Measurements from ENCODE around the gene F11. TPM values are rescaled to one million over a fixed set of nuclear protein-coding genes. Genes with fewer than 3 reads are reported as not detected.
"Not testable (repeated sequence)": the region's sequence is repeated elsewhere in the genome, so short reads cannot be mapped to it uniquely, and the experiment has no call there.

The F11 gene
- total RNA-seq, 1 donor from 2014 or later: 0.31 TPM

GRCh38 chr4:186318481-186318880, 52.5 kb downstream of the F11 start:
- no peak for TF ChIP-seq CTCF (IDR thresholded peaks at IDR 0.05; ENCODE audit: unreplicated experiment)
- peaks cover 2% of the 10 kb centered on the region for H3K27me3 Mint-ChIP-seq (ENCODE audit: unreplicated experiment)
- no peak overlapping the region for H3K4me3 Mint-ChIP-seq (ENCODE audit: unreplicated experiment)
- H3K9me3 Mint-ChIP-seq (ENCODE audit: unreplicated experiment): no peaks in the 10 kb centered on the region
- no peaks in the 10 kb centered on the region for H3K4me1 Mint-ChIP-seq (ENCODE audit: unreplicated experiment)
- no peak for DNase-seq (ENCODE audit: low spot score)
- no peaks in the 10 kb centered on the region for H3K36me3 Mint-ChIP-seq (ENCODE audit: low read depth, unreplicated experiment)
- H3K27ac Mint-ChIP-seq (ENCODE audit: unreplicated experiment): no peak overlapping the region

- not testable (repeated sequence) for H3K4me3 Mint-ChIP-seq (ENCODE audit: unreplicated experiment)
These were observed 58.7 kb downstream of the F11 start for GRCh38 chr4:186324660-186325059.

GRCh38 chr4:186326391-186326790, 60.4 kb downstream of the F11 start:
- no peak overlapping the region for H3K27ac Mint-ChIP-seq (ENCODE audit: unreplicated experiment)
- no peak overlapping the region for H3K4me3 Mint-ChIP-seq (ENCODE audit: unreplicated experiment)
- peaks cover 4% of the 10 kb centered on the region for H3K36me3 Mint-ChIP-seq (ENCODE audit: low read depth, unreplicated experiment)
- no peaks in the 10 kb centered on the region for H3K4me1 Mint-ChIP-seq (ENCODE audit: unreplicated experiment)
- DNase-seq (ENCODE audit: low spot score): no peak
- no peaks in the 10 kb centered on the region for H3K27me3 Mint-ChIP-seq (ENCODE audit: unreplicated experiment)
- H3K9me3 Mint-ChIP-seq (ENCODE audit: unreplicated experiment): no peaks in the 10 kb centered on the region
- no peak for TF ChIP-seq CTCF (IDR thresholded peaks at IDR 0.05; ENCODE audit: unreplicated experiment)

More at GRCh38 chr4:186324660-186325059, 58.7 kb downstream of the F11 start:
- H3K36me3 Mint-ChIP-seq (ENCODE audit: low read depth, unreplicated experiment); H3K27ac Mint-ChIP-seq (ENCODE audit: unreplicated experiment); H3K27me3 Mint-ChIP-seq (ENCODE audit: unreplicated experiment); H3K4me1 Mint-ChIP-seq (ENCODE audit: unreplicated experiment); H3K9me3 Mint-ChIP-seq (ENCODE audit: unreplicated experiment); DNase-seq (ENCODE audit: low spot score): not testable (repeated sequence)

GRCh38 chr4:186329372-186329771, 63.4 kb downstream of the F11 start:
- no peak for TF ChIP-seq CTCF (IDR thresholded peaks at IDR 0.05; ENCODE audit: unreplicated experiment)
- no peaks in the 10 kb centered on the region for H3K36me3 Mint-ChIP-seq (ENCODE audit: low read depth, unreplicated experiment)
- peaks cover 6% of the 10 kb centered on the region for H3K9me3 Mint-ChIP-seq (ENCODE audit: unreplicated experiment)
- H3K4me3 Mint-ChIP-seq (ENCODE audit: unreplicated experiment): no peak overlapping the region
- H3K27me3 Mint-ChIP-seq (ENCODE audit: unreplicated experiment): no peaks in the 10 kb centered on the region
- no peak overlapping the region for H3K27ac Mint-ChIP-seq (ENCODE audit: unreplicated experiment)
- H3K4me1 Mint-ChIP-seq (ENCODE audit: unreplicated experiment): no peaks in the 10 kb centered on the region
- DNase-seq (ENCODE audit: low spot score): no peak

GRCh38 chr4:186330368-186330767, 64.4 kb downstream of the F11 start:
- H3K36me3 Mint-ChIP-seq (ENCODE audit: low read depth, unreplicated experiment): no peaks in the 10 kb centered on the region
- no peak overlapping the region for H3K4me3 Mint-ChIP-seq (ENCODE audit: unreplicated experiment)
- no peak overlapping the region for H3K27ac Mint-ChIP-seq (ENCODE audit: unreplicated experiment)
- no peak for TF ChIP-seq CTCF (IDR thresholded peaks at IDR 0.05; ENCODE audit: unreplicated experiment)
- no peak for DNase-seq (ENCODE audit: low spot score)
- no peaks in the 10 kb centered on the region for H3K27me3 Mint-ChIP-seq (ENCODE audit: unreplicated experiment)
- no peaks in the 10 kb centered on the region for H3K4me1 Mint-ChIP-seq (ENCODE audit: unreplicated experiment)
- H3K9me3 Mint-ChIP-seq (ENCODE audit: unreplicated experiment): peaks cover 6% of the 10 kb centered on the region

GRCh38 chr4:186335793-186336192, 69.8 kb downstream of the F11 start:
- DNase-seq (ENCODE audit: low spot score): no peak
- peaks cover 8% of the 10 kb centered on the region for H3K4me1 Mint-ChIP-seq (ENCODE audit: unreplicated experiment)
- no peaks in the 10 kb centered on the region for H3K27me3 Mint-ChIP-seq (ENCODE audit: unreplicated experiment)
- H3K4me3 Mint-ChIP-seq (ENCODE audit: unreplicated experiment): no peak overlapping the region
- TF ChIP-seq CTCF (IDR thresholded peaks at IDR 0.05; ENCODE audit: unreplicated experiment): no peak
- H3K9me3 Mint-ChIP-seq (ENCODE audit: unreplicated experiment): peaks cover 6% of the 10 kb centered on the region
- H3K27ac Mint-ChIP-seq (ENCODE audit: unreplicated experiment): no peak overlapping the region
- no peaks in the 10 kb centered on the region for H3K36me3 Mint-ChIP-seq (ENCODE audit: low read depth, unreplicated experiment)

Data from endothelial cell (in vitro differentiated cells).